GM23338 (cell line): ENCODE results near the gene OXLD1. TPM values are rescaled to one million over a fixed set of nuclear protein-coding genes. Genes with fewer than 3 reads are reported as not detected.

Experiments used
- ATAC-seq: fragments of 200-7000 bp; cut with Tn5 transposase; 3 replicates; pipeline ENCODE4 v1.9.1; 2020
- DNase-seq: peaks from one replicate; pipeline ENCODE4 v3.0.0-alpha.2; 2015; ENCODE audit warnings: low spot score
- H2AFZ ChIP-seq: fragments of 200-600 bp; sonication (generic); 2 replicates; pipeline ENCODE4 v1.8.0; 2016; ENCODE audit warnings: antibody characterized with exemption, mild to moderate bottlenecking, moderate library complexity
- H3F3A ChIP-seq: fragments of 200-600 bp; sonication (generic); replicated peaks from 2 replicates; pipeline ENCODE4 v1.8.0; 2017; ENCODE audit warnings: antibody characterized with exemption, mixed run types, low read depth
- H3K27ac ChIP-seq: fragments of 200-600 bp; sonication (generic); 2 replicates; pipeline ENCODE4 v1.6.1; 2016; ENCODE audit warnings: low read depth
- H3K27me3 ChIP-seq: fragments of 200-600 bp; sonication (generic); 2 replicates; pipeline ENCODE4 v1.8.0; 2016; ENCODE audit warnings: mild to moderate bottlenecking, mixed run types, moderate library complexity; ENCODE audit not compliant: insufficient read depth
- H3K36me3 ChIP-seq: fragments of 200-600 bp; sonication (generic); 2 replicates; pipeline ENCODE4 v1.8.0; 2016; ENCODE audit warnings: mild to moderate bottlenecking; ENCODE audit not compliant: insufficient read depth
- H3K4me1 ChIP-seq: fragments of 200-600 bp; sonication (generic); 2 replicates; pipeline ENCODE4 v1.8.0; 2016; ENCODE audit warnings: mild to moderate bottlenecking, moderate library complexity; ENCODE audit not compliant: insufficient read depth
- H3K4me2 ChIP-seq: fragments of 200-600 bp; sonication (generic); 2 replicates; pipeline ENCODE4 v1.7.1; 2017; ENCODE audit warnings: mixed run types
- H3K4me3 ChIP-seq: fragments of 200-600 bp; sonication (generic); 2 replicates; pipeline ENCODE4 v1.6.1; 2016; ENCODE audit warnings: mixed run types
- H3K79me2 ChIP-seq: fragments of 200-600 bp; sonication (generic); replicated peaks from 2 replicates; pipeline ENCODE4 v1.8.0; 2017; ENCODE audit warnings: mild to moderate bottlenecking; ENCODE audit not compliant: insufficient read depth
- H3K9me2 ChIP-seq: fragments of 200-600 bp; sonication (generic); 2 replicates; pipeline ENCODE4 v1.8.0; 2017; ENCODE audit not compliant: insufficient read depth
- H4K20me1 ChIP-seq: fragments of 200-600 bp; sonication (generic); replicated peaks from 2 replicates; pipeline ENCODE4 v1.8.0; 2017; ENCODE audit warnings: mild to moderate bottlenecking; ENCODE audit not compliant: insufficient read depth
- H3K27ac Mint-ChIP-seq: 2 replicates; pipeline ENCODE4 v1.8.0; 2020; ENCODE audit warnings: inconsistent platforms, mild to moderate bottlenecking, moderate library complexity, mixed read lengths
- H3K27me3 Mint-ChIP-seq: 3 replicates; pipeline ENCODE4 v1.8.0; 2022; ENCODE audit warnings: low read depth, mild to moderate bottlenecking, moderate library complexity, mixed read lengths, inconsistent platforms; ENCODE audit not compliant: insufficient read depth, poor library complexity
- H3K36me3 Mint-ChIP-seq: 3 replicates; pipeline ENCODE4 v1.8.0; 2021; ENCODE audit warnings: low read depth, mild to moderate bottlenecking, inconsistent platforms, moderate library complexity, mixed read lengths
- H3K4me1 Mint-ChIP-seq: 3 replicates; pipeline ENCODE4 v1.8.0; 2020; ENCODE audit warnings: mild to moderate bottlenecking, inconsistent platforms, mixed read lengths
- H3K4me3 Mint-ChIP-seq: 3 replicates; pipeline ENCODE4 v1.8.0; 2021; ENCODE audit warnings: moderate library complexity, mild to moderate bottlenecking, inconsistent platforms, mixed read lengths
- H3K9me3 Mint-ChIP-seq: 3 replicates; pipeline ENCODE4 v1.8.0; 2020; ENCODE audit warnings: moderate library complexity, mild to moderate bottlenecking, inconsistent platforms, mixed read lengths
- CREB1 ChIP-seq: fragments of 250-450 bp; sonication (Bioruptor Pico); IDR thresholded peaks from 2 replicates; pipeline ENCODE4 v1.5.0; 2020; ENCODE audit warnings: low read depth, mild to moderate bottlenecking, moderate library complexity
- EZH2phosphoT487 ChIP-seq: fragments of 200-600 bp; sonication (generic); IDR thresholded peaks from one replicate; pipeline ENCODE4 v1.8.1; 2018; ENCODE audit warnings: antibody characterized with exemption; ENCODE audit not compliant: unreplicated experiment
- JUNB ChIP-seq: IDR thresholded peaks from one replicate; pipeline ENCODE4 v1.6.1; 2016; ENCODE audit warnings: antibody characterized with exemption; ENCODE audit not compliant: unreplicated experiment
- NANOG ChIP-seq: IDR thresholded peaks from 2 replicates; pipeline ENCODE4 v1.6.1; 2016; ENCODE audit warnings: antibody characterized with exemption, borderline replicate concordance
- STAT1 ChIP-seq: IDR thresholded peaks from one replicate; pipeline ENCODE4 v1.6.1; 2016; ENCODE audit warnings: antibody characterized with exemption; ENCODE audit not compliant: unreplicated experiment
- ZNF114 ChIP-seq: fragments of 250-450 bp; sonication (Bioruptor Pico); IDR thresholded peaks from 2 replicates; pipeline ENCODE4 v1.5.0; 2020; ENCODE audit warnings: mild to moderate bottlenecking, moderate library complexity
- ZNF331 ChIP-seq: fragments of 250-450 bp; sonication (Bioruptor Pico); IDR thresholded peaks from 2 replicates; pipeline ENCODE4 v1.5.0; 2020; ENCODE audit warnings: low read depth, mild to moderate bottlenecking, moderate library complexity
- polyA plus RNA-seq: library from polyadenylated mRNA; unstranded; fragments of >200 nt; fragmentation: Nextera tagmentation; extraction: Ambion mirVana; gene quantifications from 2 replicates; pipeline ENCODE4 v1.2.1, GENCODE V29; 2016
- total RNA-seq: library from RNA; depleted of rRNA; stranded (reverse); fragments of >200 nt; shearing (Covaris generic); gene quantifications from 2 replicates; pipeline ENCODE4 v1.2.3, GENCODE V29; 2014
- TF ChIP-seq, protein P1 (sequence below): IDR thresholded peaks from one replicate; pipeline ENCODE4 v1.6.1; 2018; ENCODE audit warnings: antibody characterized with exemption; ENCODE audit not compliant: unreplicated experiment
- TF ChIP-seq, protein P2 (sequence below): fragments of 250-450 bp; sonication (Bioruptor Pico); IDR thresholded peaks from 2 replicates; pipeline ENCODE4 v1.5.0; 2020; ENCODE audit warnings: mild to moderate bottlenecking, moderate library complexity
- TF ChIP-seq, protein P3 (sequence below), 2 experiments: fragments of 200-600 bp in 1 of 2; sonication (generic) in 1 of 2; conservative IDR thresholded peaks; 2 replicates each; pipeline versions ENCODE4 v1.5.1 to v1.6.1; 2016 to 2017; ENCODE audit warnings: antibody characterized with exemption in 2 of 2, low read depth in 2 of 2, mild to moderate bottlenecking in 2 of 2, moderate library complexity in 1 of 2
- TF ChIP-seq, protein P4 (sequence below): IDR thresholded peaks from 2 replicates; pipeline ENCODE4 v1.6.1; 2016; ENCODE audit warnings: antibody characterized with exemption

Gene OXLD1
- total and polyA plus RNA-seq, 2 experiments from 2014 or later: 46.0 to 64.9 TPM

GRCh38 chr17:81696218-81696941, 30.0 kb upstream of the OXLD1 start:
- no peak overlapping the region for H3K4me3 ChIP-seq
- H4K20me1 ChIP-seq: peaks cover 4% of the 10 kb centered on the region; the same call in 1 of the 2 replicates
- ATAC-seq: no peak
- H3F3A ChIP-seq: 0 out of 2 replicates have a peak, but pooled peaks cover 11% of the 10 kb centered on the region
- Mint-ChIP-seq H3K27me3 (peaks cover 7% of the 10 kb centered on the region), H3K4me3 (no peak overlapping the region), H3K27ac (no peak overlapping the region), H3K36me3 (peaks cover 45% of the 10 kb centered on the region), H3K9me3 (no peaks in the 10 kb centered on the region), H3K4me1 (peaks cover 4% of the 10 kb centered on the region; the same call in 1 of the 3 replicates)
- H3K27me3 ChIP-seq: no peaks in the 10 kb centered on the region
- no peak overlapping the region for H2AFZ ChIP-seq
- no peaks in the 10 kb centered on the region for H3K4me1 ChIP-seq
- no peaks in the 10 kb centered on the region for H3K36me3 ChIP-seq
- H3K27ac ChIP-seq: no peak overlapping the region
- no peak for DNase-seq
- TF ChIP-seq JUNB (no peak), EZH2phosphoT487 (no peak), ZNF331 (CRISPR knock-in tag) (no peak), CREB1 (CRISPR knock-in tag) (no peak), ZNF114 (CRISPR knock-in tag) (no peak), STAT1 (no peak), NANOG (no peak)
- TF ChIP-seq, protein P1, sequence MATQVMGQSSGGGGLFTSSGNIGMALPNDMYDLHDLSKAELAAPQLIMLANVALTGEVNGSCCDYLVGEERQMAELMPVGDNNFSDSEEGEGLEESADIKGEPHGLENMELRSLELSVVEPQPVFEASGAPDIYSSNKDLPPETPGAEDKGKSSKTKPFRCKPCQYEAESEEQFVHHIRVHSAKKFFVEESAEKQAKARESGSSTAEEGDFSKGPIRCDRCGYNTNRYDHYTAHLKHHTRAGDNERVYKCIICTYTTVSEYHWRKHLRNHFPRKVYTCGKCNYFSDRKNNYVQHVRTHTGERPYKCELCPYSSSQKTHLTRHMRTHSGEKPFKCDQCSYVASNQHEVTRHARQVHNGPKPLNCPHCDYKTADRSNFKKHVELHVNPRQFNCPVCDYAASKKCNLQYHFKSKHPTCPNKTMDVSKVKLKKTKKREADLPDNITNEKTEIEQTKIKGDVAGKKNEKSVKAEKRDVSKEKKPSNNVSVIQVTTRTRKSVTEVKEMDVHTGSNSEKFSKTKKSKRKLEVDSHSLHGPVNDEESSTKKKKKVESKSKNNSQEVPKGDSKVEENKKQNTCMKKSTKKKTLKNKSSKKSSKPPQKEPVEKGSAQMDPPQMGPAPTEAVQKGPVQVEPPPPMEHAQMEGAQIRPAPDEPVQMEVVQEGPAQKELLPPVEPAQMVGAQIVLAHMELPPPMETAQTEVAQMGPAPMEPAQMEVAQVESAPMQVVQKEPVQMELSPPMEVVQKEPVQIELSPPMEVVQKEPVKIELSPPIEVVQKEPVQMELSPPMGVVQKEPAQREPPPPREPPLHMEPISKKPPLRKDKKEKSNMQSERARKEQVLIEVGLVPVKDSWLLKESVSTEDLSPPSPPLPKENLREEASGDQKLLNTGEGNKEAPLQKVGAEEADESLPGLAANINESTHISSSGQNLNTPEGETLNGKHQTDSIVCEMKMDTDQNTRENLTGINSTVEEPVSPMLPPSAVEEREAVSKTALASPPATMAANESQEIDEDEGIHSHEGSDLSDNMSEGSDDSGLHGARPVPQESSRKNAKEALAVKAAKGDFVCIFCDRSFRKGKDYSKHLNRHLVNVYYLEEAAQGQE: no peak
- TF ChIP-seq, protein P2, sequence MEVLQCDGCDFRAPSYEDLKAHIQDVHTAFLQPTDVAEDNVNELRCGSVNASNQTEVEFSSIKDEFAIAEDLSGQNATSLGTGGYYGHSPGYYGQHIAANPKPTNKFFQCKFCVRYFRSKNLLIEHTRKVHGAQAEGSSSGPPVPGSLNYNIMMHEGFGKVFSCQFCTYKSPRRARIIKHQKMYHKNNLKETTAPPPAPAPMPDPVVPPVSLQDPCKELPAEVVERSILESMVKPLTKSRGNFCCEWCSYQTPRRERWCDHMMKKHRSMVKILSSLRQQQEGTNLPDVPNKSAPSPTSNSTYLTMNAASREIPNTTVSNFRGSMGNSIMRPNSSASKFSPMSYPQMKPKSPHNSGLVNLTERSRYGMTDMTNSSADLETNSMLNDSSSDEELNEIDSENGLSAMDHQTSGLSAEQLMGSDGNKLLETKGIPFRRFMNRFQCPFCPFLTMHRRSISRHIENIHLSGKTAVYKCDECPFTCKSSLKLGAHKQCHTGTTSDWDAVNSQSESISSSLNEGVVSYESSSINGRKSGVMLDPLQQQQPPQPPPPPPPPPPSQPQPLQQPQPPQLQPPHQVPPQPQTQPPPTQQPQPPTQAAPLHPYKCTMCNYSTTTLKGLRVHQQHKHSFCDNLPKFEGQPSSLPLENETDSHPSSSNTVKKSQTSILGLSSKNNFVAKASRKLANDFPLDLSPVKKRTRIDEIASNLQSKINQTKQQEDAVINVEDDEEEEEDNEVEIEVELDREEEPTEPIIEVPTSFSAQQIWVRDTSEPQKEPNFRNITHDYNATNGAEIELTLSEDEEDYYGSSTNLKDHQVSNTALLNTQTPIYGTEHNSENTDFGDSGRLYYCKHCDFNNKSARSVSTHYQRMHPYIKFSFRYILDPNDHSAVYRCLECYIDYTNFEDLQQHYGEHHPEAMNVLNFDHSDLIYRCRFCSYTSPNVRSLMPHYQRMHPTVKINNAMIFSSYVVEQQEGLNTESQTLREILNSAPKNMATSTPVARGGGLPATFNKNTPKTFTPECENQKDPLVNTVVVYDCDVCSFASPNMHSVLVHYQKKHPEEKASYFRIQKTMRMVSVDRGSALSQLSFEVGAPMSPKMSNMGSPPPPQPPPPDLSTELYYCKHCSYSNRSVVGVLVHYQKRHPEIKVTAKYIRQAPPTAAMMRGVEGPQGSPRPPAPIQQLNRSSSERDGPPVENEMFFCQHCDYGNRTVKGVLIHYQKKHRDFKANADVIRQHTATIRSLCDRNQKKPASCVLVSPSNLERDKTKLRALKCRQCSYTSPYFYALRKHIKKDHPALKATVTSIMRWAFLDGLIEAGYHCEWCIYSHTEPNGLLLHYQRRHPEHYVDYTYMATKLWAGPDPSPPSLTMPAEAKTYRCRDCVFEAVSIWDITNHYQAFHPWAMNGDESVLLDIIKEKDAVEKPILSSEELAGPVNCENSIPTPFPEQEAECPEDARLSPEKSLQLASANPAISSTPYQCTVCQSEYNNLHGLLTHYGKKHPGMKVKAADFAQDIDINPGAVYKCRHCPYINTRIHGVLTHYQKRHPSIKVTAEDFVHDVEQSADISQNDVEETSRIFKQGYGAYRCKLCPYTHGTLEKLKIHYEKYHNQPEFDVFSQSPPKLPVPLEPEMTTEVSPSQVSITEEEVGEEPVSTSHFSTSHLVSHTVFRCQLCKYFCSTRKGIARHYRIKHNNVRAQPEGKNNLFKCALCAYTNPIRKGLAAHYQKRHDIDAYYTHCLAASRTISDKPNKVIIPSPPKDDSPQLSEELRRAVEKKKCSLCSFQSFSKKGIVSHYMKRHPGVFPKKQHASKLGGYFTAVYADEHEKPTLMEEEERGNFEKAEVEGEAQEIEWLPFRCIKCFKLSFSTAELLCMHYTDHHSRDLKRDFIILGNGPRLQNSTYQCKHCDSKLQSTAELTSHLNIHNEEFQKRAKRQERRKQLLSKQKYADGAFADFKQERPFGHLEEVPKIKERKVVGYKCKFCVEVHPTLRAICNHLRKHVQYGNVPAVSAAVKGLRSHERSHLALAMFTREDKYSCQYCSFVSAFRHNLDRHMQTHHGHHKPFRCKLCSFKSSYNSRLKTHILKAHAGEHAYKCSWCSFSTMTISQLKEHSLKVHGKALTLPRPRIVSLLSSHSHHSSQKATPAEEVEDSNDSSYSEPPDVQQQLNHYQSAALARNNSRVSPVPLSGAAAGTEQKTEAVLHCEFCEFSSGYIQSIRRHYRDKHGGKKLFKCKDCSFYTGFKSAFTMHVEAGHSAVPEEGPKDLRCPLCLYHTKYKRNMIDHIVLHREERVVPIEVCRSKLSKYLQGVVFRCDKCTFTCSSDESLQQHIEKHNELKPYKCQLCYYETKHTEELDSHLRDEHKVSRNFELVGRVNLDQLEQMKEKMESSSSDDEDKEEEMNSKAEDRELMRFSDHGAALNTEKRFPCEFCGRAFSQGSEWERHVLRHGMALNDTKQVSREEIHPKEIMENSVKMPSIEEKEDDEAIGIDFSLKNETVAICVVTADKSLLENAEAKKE (CRISPR knock-in tag): no peak
- TF ChIP-seq, protein P3, sequence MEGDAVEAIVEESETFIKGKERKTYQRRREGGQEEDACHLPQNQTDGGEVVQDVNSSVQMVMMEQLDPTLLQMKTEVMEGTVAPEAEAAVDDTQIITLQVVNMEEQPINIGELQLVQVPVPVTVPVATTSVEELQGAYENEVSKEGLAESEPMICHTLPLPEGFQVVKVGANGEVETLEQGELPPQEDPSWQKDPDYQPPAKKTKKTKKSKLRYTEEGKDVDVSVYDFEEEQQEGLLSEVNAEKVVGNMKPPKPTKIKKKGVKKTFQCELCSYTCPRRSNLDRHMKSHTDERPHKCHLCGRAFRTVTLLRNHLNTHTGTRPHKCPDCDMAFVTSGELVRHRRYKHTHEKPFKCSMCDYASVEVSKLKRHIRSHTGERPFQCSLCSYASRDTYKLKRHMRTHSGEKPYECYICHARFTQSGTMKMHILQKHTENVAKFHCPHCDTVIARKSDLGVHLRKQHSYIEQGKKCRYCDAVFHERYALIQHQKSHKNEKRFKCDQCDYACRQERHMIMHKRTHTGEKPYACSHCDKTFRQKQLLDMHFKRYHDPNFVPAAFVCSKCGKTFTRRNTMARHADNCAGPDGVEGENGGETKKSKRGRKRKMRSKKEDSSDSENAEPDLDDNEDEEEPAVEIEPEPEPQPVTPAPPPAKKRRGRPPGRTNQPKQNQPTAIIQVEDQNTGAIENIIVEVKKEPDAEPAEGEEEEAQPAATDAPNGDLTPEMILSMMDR (conservative IDR thresholded peaks at IDR 0.05; ENCODE audit: low read depth in 2 of 2): no peak
- TF ChIP-seq, protein P4, sequence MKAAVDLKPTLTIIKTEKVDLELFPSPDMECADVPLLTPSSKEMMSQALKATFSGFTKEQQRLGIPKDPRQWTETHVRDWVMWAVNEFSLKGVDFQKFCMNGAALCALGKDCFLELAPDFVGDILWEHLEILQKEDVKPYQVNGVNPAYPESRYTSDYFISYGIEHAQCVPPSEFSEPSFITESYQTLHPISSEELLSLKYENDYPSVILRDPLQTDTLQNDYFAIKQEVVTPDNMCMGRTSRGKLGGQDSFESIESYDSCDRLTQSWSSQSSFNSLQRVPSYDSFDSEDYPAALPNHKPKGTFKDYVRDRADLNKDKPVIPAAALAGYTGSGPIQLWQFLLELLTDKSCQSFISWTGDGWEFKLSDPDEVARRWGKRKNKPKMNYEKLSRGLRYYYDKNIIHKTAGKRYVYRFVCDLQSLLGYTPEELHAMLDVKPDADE: no peak
- H3K79me2 ChIP-seq: peaks cover 21% of the 10 kb centered on the region
- H3K9me2 ChIP-seq: no peaks in the 10 kb centered on the region
- no peak overlapping the region for H3K4me2 ChIP-seq
